EL (cell line): ENCODE data around the gene KHNYN.
"Not testable (repeated sequence)": the region's sequence is repeated elsewhere in the genome, so short reads cannot be mapped to it uniquely, and the experiment has no call there.

Source experiments
- DNase-seq: peaks from one replicate; pipeline ENCODE4 v3.0.0-alpha.2; 2016

KHNYN gene

GRCh38 chr14:24439257-24439656 lies 9.5 kb downstream of the KHNYN start:
- DNase-seq: no peak

DNA sequence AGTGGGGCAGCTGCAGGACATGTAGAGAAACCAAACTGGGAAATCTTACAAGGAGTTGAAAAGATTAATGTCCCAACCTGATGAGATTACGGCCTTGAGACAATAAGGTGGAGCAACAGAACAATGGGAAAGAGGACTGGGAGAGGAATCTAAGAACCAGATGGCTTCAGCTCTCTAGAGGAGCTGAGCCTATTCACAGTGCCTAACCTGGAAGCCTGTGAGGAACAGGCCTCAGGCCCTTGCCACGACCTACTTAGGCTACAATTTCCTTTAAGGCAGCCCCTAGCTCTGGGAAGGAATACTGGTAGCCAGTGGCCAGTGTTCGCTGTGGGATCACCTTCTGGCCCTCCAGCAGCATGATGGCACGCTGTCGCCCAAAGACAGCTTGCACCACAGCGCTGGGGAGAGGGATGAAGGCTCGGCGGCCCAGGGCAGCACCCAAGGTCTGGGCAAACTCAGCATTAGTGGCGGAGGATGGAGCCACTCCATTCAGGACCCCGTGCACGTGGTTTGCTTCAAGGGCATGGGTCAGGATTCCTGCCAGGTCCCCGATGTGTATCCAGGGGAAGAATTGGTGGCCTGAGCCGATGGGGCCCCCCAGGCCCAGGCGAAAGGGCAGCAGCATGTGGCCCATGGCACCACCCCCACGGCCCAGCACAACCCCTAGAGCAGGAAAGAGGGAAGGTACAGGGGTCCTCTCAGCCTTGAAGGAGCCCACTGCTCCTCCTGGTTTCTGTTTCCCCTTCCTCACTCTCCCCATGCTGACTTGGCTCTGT lies 10.3 kb downstream of the KHNYN start:
- no peak for DNase-seq

DNA sequence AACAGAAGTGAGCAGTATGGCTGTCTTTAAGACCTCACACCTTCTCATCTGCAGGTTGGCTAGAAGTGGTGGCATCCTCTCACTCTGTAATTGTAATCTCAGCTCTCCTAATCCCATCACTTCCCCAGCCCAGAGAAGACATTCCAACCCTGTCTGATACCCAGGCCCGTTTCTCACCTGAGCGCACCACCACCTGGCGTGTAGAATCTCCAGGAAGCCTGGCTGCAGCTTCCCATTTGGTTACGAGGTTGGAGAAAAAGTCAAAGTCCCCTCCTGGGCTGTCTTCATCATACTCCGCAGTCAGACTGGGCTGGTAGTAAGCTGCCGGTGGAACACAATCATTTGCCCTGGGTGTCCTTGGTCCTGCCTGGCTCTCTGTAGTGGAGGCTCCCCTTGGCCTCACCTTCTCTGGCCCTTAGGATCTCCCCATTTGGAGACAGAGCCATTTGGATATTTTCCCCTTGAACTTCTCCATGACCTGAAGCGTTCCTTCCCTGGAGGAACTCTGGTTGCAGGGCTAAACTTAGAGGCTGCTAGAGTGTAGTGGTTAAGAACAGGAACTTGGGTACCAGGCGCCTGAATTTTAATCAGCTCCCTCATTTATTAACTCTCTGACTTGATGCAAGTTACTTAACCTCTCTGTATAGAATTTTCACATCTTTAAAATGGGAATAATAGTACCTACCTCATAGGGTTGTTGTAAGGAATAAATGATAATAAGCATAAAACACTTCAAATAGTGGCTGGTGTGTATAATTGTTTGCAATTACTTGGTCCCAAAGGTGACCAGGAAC lies 11.0 kb downstream of the KHNYN start:
- DNase-seq: no peak

GRCh38 chr14:24441485-24441884 lies 11.7 kb downstream of the KHNYN start:
- DNase-seq: no peak

GRCh38 chr14:24441904-24442239 lies 12.1 kb downstream of the KHNYN start:
- no peak for DNase-seq

DNA sequence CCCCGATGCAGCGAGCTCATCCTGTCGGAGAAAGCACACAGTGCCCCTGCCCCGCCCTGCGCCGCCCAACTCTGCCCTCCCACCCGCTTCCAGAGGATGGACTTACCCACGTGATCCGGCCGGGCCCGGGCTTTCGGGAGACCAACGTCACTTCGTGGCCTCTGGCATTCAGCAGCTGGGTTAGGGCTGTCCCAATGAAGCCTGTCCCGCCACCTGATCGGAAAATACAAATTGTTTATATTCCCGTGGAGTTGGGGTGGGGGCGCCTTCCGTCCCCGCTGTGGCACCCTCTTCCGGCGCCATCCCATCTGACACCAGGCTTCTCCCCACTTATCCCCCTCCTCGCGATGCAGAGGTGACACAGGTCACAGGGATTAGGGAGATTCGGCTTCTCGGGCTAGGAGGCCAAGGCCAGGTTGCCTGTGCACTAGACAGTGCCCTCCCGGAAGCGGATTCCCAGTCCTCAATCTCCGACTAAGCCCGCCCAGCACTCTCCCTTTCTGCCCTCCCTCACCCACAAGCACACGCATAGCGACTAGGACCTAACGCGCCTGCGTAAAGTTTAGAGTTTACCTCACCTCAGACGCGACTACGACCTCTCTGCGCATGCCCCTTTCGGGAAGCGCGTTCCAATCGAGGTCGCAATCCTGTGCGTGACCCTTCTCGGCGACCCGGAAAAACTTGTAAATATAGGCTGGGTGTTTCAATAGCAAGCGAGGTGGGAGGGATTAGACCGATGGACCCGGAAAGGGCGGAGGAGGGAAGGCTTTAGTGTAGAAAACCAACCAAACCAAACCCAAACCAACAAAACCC lies 12.7 kb downstream of the KHNYN start, which contains the start of gene SDR39U1:
TSS of gene SDR39U1 (minus strand) at position 537 of the 813 bp plus-strand sequence. CDS start at position 530, 7 bp downstream.
- peak; percentile 99 for DNase-seq

GRCh38 chr14:24443053-24443665 lies 13.4 kb downstream of the KHNYN start:
- no peak for DNase-seq

DNA sequence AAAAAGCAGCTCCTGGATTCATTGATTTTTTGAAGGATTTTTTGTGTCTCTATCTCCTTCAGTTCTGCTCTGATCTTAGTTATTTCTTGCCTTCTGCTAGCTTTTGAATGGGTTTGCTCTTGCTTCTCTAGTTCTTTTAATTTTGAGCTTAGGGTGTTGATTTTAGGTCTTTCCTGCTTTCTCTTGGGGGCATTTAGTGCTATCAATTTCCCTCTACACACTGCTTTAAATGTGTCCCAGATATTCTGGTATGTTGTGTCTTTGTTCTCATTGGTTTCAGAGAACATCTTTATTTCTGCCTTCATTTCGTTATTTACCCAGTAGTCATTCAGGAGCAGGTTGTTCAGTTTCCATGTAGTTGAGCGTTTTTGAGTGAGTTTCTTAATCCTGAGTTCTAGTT lies 21.1 kb downstream of the KHNYN start:
- not testable (repeated sequence) for DNase-seq

DNA sequence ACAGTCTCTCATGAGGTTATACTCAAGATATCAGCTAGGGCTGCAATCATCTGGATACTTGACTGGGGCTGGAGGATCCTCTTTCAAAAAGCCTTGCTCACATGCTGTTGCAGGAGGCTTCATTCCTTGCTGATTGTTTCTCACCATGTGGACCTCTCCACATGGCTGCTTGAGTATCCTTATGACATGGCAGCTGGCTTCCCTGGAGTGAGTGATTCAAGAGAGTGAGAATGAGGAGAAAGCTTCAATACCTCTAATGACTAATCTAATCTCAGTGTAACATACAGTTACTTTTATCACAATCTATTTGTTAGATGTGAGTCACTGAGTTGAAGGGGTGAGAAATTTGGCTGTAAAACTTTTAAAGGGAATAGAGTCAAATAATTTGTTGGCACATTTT lies 27.2 kb downstream of the KHNYN start:
- DNase-seq: no peak

DNA sequence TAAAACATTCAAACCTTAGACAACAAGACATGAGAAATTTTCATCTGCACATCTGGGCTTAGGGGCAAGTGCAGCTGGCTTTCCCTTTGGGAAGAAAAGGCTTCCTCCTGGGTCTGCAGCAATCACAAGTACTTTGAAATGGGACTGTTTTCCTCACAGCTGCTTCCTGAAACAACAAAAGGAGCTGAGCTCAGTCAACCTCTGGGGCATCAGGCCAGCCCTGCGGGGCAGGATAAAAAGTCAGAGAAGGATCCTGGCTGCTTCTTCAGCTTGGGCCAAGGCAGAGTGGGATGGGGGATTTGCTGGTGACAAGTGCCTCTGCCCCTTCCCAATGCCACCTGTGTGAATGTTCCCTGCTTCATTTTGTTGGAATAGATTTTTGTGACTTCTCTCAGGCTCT lies 29.0 kb downstream of the KHNYN start:
- no peak for DNase-seq

- DNase-seq: no peak
These were observed 29.6 kb downstream of the KHNYN start for GRCh38 chr14:24459331-24459730.

DNA sequence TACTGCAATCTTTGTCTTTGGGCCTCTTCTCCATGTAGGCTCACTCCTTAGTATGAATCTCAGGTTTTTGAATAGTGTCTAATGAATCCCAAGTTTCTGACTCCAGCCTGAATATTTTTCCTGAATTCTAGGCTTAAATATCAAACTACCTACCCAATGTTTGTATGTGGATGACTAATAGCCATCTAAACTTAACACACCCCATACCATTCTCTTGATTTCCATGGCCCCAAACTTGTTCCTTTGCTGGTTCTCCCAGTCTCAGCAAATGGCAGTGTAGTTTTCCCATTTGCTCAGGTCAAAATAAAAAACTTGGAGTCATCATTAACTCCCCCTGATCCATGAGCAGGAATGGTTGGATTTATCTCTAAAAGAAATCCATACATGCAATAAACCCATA lies 31.6 kb downstream of the KHNYN start:
- no peak for DNase-seq

GRCh38 chr14:24463017-24463883 lies 33.5 kb downstream of the KHNYN start:
- no peak for DNase-seq

DNA sequence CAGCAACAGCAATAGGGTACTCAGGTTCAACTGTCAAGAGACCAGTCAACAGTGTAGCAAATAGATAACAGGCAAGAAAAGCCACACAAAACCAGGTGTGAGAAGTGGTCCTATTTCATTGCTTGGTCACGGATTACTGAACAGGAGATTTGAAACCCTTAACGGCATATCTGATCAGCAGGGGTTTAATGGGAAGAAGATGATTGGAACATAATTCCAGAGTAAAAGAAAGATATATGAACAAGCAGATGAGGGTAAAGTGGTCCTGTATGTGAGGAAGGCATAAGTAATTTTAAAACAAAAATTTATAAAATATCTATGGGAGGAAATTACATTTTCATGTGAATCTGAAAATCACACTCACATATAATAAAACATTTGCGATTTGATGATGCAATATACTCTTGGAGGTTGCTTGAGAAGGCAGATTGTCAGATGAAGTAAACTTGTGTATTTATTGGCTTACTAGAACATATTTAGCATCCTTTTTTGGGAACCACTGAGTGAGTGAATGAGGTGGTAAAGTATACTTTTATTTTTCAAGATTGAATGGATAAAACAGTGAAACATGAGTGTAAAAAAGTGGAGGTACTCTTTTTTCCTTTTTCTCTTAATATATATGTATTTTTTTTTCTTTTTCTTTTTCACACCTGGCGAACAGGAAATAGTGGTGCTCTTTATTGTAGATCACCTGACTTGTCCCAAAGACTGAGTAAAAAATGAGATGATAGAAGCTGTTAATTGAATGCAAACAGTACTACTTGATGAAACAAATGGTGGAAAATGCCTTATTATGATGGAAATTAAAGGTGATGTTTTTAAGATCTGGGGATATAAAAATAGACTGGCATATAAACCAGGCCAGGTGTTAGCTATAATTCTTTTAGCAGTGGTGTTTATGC lies 34.4 kb downstream of the KHNYN start:
- DNase-seq: no peak

- no peak for DNase-seq
These were observed 35.6 kb downstream of the KHNYN start for GRCh38 chr14:24465368-24465767.

GRCh38 chr14:24465805-24466204 lies 36.1 kb downstream of the KHNYN start:
- DNase-seq: no peak

DNA sequence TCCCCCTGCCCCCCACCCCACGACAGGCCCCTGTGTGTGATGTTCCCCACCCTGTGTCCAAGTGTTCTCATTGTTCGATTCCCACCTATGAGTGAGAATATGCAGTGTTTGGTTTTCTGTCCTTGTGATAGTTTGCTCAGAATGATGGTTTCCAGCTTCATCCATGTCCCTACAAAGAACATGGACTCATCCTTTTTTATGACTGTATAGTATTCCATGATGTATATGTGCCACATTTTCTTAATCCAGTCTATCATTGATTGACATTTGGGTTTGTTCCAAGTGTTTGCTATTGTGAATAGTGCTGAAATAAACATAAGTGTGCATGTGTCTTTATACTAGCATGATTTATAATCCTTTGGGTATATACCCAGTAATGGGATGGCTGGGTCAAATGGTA lies 40.7 kb downstream of the KHNYN start:
- DNase-seq: not testable (repeated sequence)

GRCh38 chr14:24473211-24473610 lies 43.5 kb downstream of the KHNYN start:
- DNase-seq: no peak

- no peak for DNase-seq
These were observed 45.5 kb downstream of the KHNYN start for GRCh38 chr14:24475261-24475660.

- not testable (repeated sequence) for DNase-seq
These were observed 50.2 kb downstream of the KHNYN start for GRCh38 chr14:24479999-24480398.
